HepG2 (cell line): ENCODE measurements around the gene ZFP36L2. TPM values are rescaled to one million over a fixed set of nuclear protein-coding genes. Genes with fewer than 3 reads are reported as not detected.

ENCODE experiments used
- CHD4 ChIP-seq: fragments of 200-600 bp; sonication (generic); IDR thresholded peaks from 2 replicates; pipeline ENCODE4 v1.7.0; 2017; ENCODE audit warnings: mild to moderate bottlenecking, low read length, borderline replicate concordance
- EED ChIP-seq: sonication (generic); formaldehyde crosslinking; IDR thresholded peaks from 2 replicates; pipeline ENCODE4 v1.5.0; 2020; ENCODE audit warnings: mild to moderate bottlenecking, missing genetic modification reagents
- FOXK1 ChIP-seq: sonication (generic); formaldehyde crosslinking; IDR thresholded peaks from 2 replicates; pipeline ENCODE4 v1.4.0; 2020; ENCODE audit warnings: low read depth, missing genetic modification reagents, borderline replicate concordance
- GFI1 ChIP-seq: sonication (generic); formaldehyde crosslinking; IDR thresholded peaks from 2 replicates; pipeline ENCODE4 v1.5.0; 2020; ENCODE audit warnings: missing genetic modification reagents, mild to moderate bottlenecking, borderline replicate concordance
- HMGA1 ChIP-seq: sonication (generic); formaldehyde crosslinking; conservative IDR thresholded peaks from 2 replicates; pipeline ENCODE4 v1.4.0; 2020; ENCODE audit warnings: missing genetic modification reagents
- IRF2 ChIP-seq: IDR thresholded peaks from 2 replicates; pipeline ENCODE4 v1.6.1; 2018; ENCODE audit warnings: missing genetic modification reagents, missing compliant biosample characterization
- MEF2D ChIP-seq: sonication (generic); formaldehyde crosslinking; IDR thresholded peaks from 2 replicates; pipeline ENCODE4 v1.5.1; 2020; ENCODE audit warnings: mild to moderate bottlenecking, missing genetic modification reagents
- NR2F2 ChIP-seq: IDR thresholded peaks from 2 replicates; pipeline ENCODE4 v1.6.1; 2012; ENCODE audit warnings: low read depth, inconsistent platforms, borderline replicate concordance
- NR2F6 ChIP-seq, 2 experiments: IDR thresholded peaks; 2 replicates each; pipeline ENCODE4 v1.6.1; 2016; ENCODE audit warnings: antibody characterized with exemption in 1 of 2, mild to moderate bottlenecking in 1 of 2
- RFXAP ChIP-seq: sonication (generic); formaldehyde crosslinking; IDR thresholded peaks from 2 replicates; pipeline ENCODE4 v1.4.0; 2020; ENCODE audit warnings: missing genetic modification reagents, borderline replicate concordance
- SIX1 ChIP-seq: sonication (generic); formaldehyde crosslinking; IDR thresholded peaks from 2 replicates; pipeline ENCODE4 v1.4.0; 2020; ENCODE audit warnings: missing genetic modification reagents, borderline replicate concordance
- TEAD3 ChIP-seq: optimal IDR thresholded peaks from 2 replicates; pipeline ENCODE3; 2016; ENCODE audit warnings: borderline replicate concordance
- TGIF2 ChIP-seq: IDR thresholded peaks from 2 replicates; pipeline ENCODE4 v1.6.1; 2016; ENCODE audit warnings: control low read depth, missing compliant biosample characterization
- ZKSCAN1 ChIP-seq: fragments of 150-350 bp; IDR thresholded peaks from 2 replicates; pipeline ENCODE4 v1.6.1; 2014; ENCODE audit warnings: low read length
- ZNF256 ChIP-seq: sonication (generic); formaldehyde crosslinking; conservative IDR thresholded peaks from 2 replicates; pipeline ENCODE4 v1.4.0; 2020; ENCODE audit warnings: missing genetic modification reagents
- ZNF343 ChIP-seq: sonication (generic); formaldehyde crosslinking; IDR thresholded peaks from 2 replicates; pipeline ENCODE4 v1.4.0; 2020; ENCODE audit warnings: mild to moderate bottlenecking, missing genetic modification reagents
- ZNF7 ChIP-seq: IDR thresholded peaks from 2 replicates; pipeline ENCODE4 v1.6.1; 2016; ENCODE audit warnings: missing biosample characterization, missing genetic modification reagents
- polyA plus RNA-seq, 8 experiments: library from polyadenylated mRNA; depleted of rRNA in 3 of 8; stranded (reverse) in 7 of 8; unstranded in 1 of 8; fragments of >200 nt; fragmentation: Illumina TruSeq in 4 of 8; extraction: Trizol in 4 of 8; gene quantifications; 2 replicates each; pipeline versions ENCODE4 v1.2.1 to v1.2.3, GENCODE V29; 2011 to 2016; ENCODE audit warnings: low read depth in 4 of 8, missing spikeins in 1 of 8, mixed read lengths in 1 of 8; ENCODE audit not compliant: insufficient read depth in 1 of 8
- total RNA-seq, 5 experiments: library from RNA; depleted of rRNA; stranded (reverse); fragments of >200 nt; fragmentation: Illumina TruSeq; extraction: Trizol; gene quantifications; 2 replicates each; pipeline ENCODE4 v1.2.3, GENCODE V29; 2016; ENCODE audit warnings: low read depth in 1 of 5
- TF ChIP-seq, protein P1 (sequence below): sonication (generic); formaldehyde crosslinking; IDR thresholded peaks from 2 replicates; pipeline ENCODE4 v1.4.0; 2020; ENCODE audit warnings: missing genetic modification reagents, borderline replicate concordance
- TF ChIP-seq, protein P2 (sequence below): sonication (generic); formaldehyde crosslinking; IDR thresholded peaks from 2 replicates; pipeline ENCODE4 v1.8.1; 2022; ENCODE audit warnings: mild to moderate bottlenecking, missing genetic modification reagents
- TF ChIP-seq, protein P3 (sequence below): sonication (generic); formaldehyde crosslinking; IDR thresholded peaks from 2 replicates; pipeline ENCODE4; 2020; ENCODE audit warnings: missing genetic modification reagents, mild to moderate bottlenecking, borderline replicate concordance
- TF ChIP-seq, protein P4 (sequence below): sonication (generic); formaldehyde crosslinking; IDR thresholded peaks from 2 replicates; pipeline ENCODE4 v1.4.0; 2020; ENCODE audit warnings: missing genetic modification reagents

The ZFP36L2 gene
- total and polyA plus RNA-seq, 2 of the 13 experiments (the other 11 are each of a cell fraction or from before 2014, with no cell fraction given), result 11.2 to 21.8 TPM

DNA sequence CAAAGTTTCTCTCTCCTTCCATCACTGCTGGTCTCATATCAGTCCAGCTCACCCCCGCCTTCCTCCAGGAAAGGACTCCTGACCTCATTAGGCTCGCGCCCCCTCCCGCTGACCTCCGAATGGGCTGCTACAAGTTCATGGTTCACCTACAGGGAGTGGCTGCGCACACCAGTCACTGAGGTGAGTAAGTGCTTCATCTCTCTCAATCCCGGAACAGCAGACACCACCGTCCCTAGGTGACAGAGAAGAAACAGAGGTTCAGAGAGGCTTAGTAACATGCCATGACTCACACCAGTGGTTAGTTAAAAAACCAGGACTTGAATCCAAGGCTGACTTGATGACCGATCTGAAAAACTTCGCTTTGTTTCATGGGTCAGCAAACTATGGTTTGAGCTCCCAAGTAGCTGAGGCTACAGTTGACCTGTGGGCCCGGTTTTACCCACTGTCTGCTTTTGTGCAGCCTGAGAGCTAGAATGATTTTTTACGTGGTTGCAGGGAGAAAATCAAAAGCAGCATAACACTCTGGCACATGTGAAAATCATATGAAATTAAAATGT lies 42.0 kb downstream of the ZFP36L2 start (continued):
- TF ChIP-seq, protein P1, sequence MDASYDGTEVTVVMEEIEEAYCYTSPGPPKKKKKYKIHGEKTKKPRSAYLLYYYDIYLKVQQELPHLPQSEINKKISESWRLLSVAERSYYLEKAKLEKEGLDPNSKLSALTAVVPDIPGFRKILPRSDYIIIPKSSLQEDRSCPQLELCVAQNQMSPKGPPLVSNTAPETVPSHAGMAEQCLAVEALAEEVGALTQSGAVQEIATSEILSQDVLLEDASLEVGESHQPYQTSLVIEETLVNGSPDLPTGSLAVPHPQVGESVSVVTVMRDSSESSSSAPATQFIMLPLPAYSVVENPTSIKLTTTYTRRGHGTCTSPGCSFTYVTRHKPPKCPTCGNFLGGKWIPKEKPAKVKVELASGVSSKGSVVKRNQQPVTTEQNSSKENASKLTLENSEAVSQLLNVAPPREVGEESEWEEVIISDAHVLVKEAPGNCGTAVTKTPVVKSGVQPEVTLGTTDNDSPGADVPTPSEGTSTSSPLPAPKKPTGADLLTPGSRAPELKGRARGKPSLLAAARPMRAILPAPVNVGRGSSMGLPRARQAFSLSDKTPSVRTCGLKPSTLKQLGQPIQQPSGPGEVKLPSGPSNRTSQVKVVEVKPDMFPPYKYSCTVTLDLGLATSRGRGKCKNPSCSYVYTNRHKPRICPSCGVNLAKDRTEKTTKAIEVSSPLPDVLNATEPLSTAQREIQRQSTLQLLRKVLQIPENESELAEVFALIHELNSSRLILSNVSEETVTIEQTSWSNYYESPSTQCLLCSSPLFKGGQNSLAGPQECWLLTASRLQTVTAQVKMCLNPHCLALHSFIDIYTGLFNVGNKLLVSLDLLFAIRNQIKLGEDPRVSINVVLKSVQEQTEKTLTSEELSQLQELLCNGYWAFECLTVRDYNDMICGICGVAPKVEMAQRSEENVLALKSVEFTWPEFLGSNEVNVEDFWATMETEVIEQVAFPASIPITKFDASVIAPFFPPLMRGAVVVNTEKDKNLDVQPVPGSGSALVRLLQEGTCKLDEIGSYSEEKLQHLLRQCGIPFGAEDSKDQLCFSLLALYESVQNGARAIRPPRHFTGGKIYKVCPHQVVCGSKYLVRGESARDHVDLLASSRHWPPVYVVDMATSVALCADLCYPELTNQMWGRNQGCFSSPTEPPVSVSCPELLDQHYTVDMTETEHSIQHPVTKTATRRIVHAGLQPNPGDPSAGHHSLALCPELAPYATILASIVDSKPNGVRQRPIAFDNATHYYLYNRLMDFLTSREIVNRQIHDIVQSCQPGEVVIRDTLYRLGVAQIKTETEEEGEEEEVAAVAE (CRISPR knock-in tag), result peak; percentile 53; the same call in 1 of the 2 replicates
- TF ChIP-seq ZNF256 (CRISPR knock-in tag) (no peak), NR2F6 (IDR thresholded peaks at IDR 0.05) (peak; percentile 93), NR2F6 (CRISPR knock-in tag; IDR thresholded peaks at IDR 0.05) (peak; percentile 98), ZKSCAN1 (0 out of 2 replicates have a peak, but pooled peaks have one; percentile 24), TGIF2 (CRISPR knock-in tag) (no peak), RFXAP (CRISPR knock-in tag) (0 out of 2 replicates have a peak, but pooled peaks have one; percentile 41), ZNF343 (CRISPR knock-in tag) (no peak), MEF2D (peak; percentile 87), TEAD3 (CRISPR knock-in tag) (peak; percentile 77), FOXK1 (CRISPR knock-in tag) (peak; percentile 81; the same call in 1 of the 2 replicates), IRF2 (peak; percentile 78; the same call in 1 of the 2 replicates), HMGA1 (no peak), EED (CRISPR knock-in tag) (no peak), ZNF7 (CRISPR knock-in tag) (no peak), SIX1 (no peak; the same call in 1 of the 2 replicates), NR2F2 (peak; percentile 82; the same call in 1 of the 2 replicates), GFI1 (CRISPR knock-in tag) (0 out of 2 replicates have a peak, but pooled peaks have one; percentile 32), CHD4 (peak; percentile 23; the same call in 1 of the 2 replicates)
- TF ChIP-seq, protein P2, sequence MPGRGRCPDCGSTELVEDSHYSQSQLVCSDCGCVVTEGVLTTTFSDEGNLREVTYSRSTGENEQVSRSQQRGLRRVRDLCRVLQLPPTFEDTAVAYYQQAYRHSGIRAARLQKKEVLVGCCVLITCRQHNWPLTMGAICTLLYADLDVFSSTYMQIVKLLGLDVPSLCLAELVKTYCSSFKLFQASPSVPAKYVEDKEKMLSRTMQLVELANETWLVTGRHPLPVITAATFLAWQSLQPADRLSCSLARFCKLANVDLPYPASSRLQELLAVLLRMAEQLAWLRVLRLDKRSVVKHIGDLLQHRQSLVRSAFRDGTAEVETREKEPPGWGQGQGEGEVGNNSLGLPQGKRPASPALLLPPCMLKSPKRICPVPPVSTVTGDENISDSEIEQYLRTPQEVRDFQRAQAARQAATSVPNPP (CRISPR knock-in tag), result no peak
- TF ChIP-seq, protein P3, sequence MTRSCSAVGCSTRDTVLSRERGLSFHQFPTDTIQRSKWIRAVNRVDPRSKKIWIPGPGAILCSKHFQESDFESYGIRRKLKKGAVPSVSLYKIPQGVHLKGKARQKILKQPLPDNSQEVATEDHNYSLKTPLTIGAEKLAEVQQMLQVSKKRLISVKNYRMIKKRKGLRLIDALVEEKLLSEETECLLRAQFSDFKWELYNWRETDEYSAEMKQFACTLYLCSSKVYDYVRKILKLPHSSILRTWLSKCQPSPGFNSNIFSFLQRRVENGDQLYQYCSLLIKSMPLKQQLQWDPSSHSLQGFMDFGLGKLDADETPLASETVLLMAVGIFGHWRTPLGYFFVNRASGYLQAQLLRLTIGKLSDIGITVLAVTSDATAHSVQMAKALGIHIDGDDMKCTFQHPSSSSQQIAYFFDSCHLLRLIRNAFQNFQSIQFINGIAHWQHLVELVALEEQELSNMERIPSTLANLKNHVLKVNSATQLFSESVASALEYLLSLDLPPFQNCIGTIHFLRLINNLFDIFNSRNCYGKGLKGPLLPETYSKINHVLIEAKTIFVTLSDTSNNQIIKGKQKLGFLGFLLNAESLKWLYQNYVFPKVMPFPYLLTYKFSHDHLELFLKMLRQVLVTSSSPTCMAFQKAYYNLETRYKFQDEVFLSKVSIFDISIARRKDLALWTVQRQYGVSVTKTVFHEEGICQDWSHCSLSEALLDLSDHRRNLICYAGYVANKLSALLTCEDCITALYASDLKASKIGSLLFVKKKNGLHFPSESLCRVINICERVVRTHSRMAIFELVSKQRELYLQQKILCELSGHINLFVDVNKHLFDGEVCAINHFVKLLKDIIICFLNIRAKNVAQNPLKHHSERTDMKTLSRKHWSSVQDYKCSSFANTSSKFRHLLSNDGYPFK (CRISPR knock-in tag), result 0 out of 2 replicates have a peak, but pooled peaks have one; percentile 63
- TF ChIP-seq, protein P4, sequence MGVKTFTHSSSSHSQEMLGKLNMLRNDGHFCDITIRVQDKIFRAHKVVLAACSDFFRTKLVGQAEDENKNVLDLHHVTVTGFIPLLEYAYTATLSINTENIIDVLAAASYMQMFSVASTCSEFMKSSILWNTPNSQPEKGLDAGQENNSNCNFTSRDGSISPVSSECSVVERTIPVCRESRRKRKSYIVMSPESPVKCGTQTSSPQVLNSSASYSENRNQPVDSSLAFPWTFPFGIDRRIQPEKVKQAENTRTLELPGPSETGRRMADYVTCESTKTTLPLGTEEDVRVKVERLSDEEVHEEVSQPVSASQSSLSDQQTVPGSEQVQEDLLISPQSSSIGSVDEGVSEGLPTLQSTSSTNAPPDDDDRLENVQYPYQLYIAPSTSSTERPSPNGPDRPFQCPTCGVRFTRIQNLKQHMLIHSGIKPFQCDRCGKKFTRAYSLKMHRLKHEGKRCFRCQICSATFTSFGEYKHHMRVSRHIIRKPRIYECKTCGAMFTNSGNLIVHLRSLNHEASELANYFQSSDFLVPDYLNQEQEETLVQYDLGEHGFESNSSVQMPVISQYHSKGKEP (CRISPR knock-in tag), result no peak
